HL-60/S4 treated with retinoic acid at 250 ng/mL for 4 days and 3 days (cell line): Measurements from ENCODE around the gene HIVEP3.

Source experiments
- in situ Hi-C: fragments of 300-500 bp; cut with MboI; formaldehyde crosslinking; loops from 2 replicates; pipeline ENCODE4 v1.7.0; 2022; ENCODE audit warnings: low sequenced_read_pairs

The HIVEP3 gene

GRCh38 chr1:41461790-41462679 is 456.7 kb downstream of the HIVEP3 start:
- in situ Hi-C loops = no loop called here

GRCh38 chr1:41456847-41457540 is 461.7 kb downstream of the HIVEP3 start:
- in situ Hi-C loops = no loop called here
